Measurements from ENCODE around the gene MAP3K21. TPM values are rescaled to one million over a fixed set of nuclear protein-coding genes. Genes with fewer than 3 reads are reported as not detected.

The MAP3K21 gene
- total RNA-seq, 1 donor from 2014 or later: 0.25 TPM

DNA sequence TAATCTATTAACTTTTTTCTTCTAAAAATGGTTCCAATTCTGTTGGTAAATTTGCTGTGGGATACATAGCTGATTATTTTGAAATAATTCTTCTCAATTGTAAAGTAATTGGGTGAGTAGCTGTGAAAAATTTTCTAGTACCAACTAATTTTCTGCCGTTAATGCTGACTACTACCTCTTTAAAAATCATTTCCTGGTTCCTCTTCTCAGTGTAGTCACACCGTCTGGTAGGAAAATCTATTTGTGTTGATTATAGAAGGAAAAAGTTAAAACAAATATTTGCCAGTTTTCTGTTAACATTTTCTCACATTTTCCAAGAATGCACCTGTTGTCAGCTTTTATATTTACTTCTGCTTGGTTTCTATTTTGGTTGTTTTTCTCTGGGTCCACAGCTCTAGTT, 82.0 kb downstream of the MAP3K21 start:
- peaks cover 5% of the 10 kb centered on the region for H3K27me3 Mint-ChIP-seq (ENCODE audit: low read depth)
- TF ChIP-seq, protein P1, sequence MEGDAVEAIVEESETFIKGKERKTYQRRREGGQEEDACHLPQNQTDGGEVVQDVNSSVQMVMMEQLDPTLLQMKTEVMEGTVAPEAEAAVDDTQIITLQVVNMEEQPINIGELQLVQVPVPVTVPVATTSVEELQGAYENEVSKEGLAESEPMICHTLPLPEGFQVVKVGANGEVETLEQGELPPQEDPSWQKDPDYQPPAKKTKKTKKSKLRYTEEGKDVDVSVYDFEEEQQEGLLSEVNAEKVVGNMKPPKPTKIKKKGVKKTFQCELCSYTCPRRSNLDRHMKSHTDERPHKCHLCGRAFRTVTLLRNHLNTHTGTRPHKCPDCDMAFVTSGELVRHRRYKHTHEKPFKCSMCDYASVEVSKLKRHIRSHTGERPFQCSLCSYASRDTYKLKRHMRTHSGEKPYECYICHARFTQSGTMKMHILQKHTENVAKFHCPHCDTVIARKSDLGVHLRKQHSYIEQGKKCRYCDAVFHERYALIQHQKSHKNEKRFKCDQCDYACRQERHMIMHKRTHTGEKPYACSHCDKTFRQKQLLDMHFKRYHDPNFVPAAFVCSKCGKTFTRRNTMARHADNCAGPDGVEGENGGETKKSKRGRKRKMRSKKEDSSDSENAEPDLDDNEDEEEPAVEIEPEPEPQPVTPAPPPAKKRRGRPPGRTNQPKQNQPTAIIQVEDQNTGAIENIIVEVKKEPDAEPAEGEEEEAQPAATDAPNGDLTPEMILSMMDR (IDR thresholded peaks at IDR 0.05): no peak
- no peaks in the 10 kb centered on the region for H3K36me3 Mint-ChIP-seq (ENCODE audit: low read depth)
- H3K4me1 Mint-ChIP-seq (ENCODE audit: low read depth): no peaks in the 10 kb centered on the region
- H3K9me3 Mint-ChIP-seq (ENCODE audit: low read depth): peaks cover 10% of the 10 kb centered on the region
- H3K4me3 Mint-ChIP-seq (ENCODE audit: unreplicated experiment): no peak overlapping the region
- DNase-seq (ENCODE audit: low spot score): no peak
- no peak overlapping the region for H3K27ac Mint-ChIP-seq (ENCODE audit: unreplicated experiment)

DNA sequence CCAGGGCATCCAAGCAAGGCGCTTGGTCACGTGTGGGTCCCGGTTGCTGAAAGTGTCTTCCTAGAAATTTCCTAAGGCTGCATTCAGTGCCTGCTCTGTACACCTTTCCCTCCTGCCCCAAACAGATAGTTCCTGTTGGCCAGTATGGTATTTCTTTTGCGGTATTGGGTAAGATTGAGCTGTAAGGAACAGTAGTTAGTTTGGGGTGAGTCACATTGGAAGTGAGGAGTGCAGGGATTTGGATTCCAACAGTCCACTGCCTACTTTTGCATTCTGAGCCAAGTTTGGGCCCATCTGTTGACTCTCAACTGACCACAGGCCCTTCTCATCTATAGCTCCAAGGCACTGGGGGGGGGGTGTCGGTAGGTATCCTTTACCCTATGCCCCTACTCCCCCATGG, 83.4 kb downstream of the MAP3K21 start:
- H3K4me3 Mint-ChIP-seq (ENCODE audit: unreplicated experiment): no peak overlapping the region
- H3K9me3 Mint-ChIP-seq (ENCODE audit: low read depth): peaks cover 10% of the 10 kb centered on the region
- TF ChIP-seq, protein P1 (IDR thresholded peaks at IDR 0.05): no peak
- H3K4me1 Mint-ChIP-seq (ENCODE audit: low read depth): no peaks in the 10 kb centered on the region
- H3K27me3 Mint-ChIP-seq (ENCODE audit: low read depth): peaks cover 5% of the 10 kb centered on the region
- no peaks in the 10 kb centered on the region for H3K36me3 Mint-ChIP-seq (ENCODE audit: low read depth)
- no peak for DNase-seq (ENCODE audit: low spot score)
- H3K27ac Mint-ChIP-seq (ENCODE audit: unreplicated experiment): no peak overlapping the region

DNA sequence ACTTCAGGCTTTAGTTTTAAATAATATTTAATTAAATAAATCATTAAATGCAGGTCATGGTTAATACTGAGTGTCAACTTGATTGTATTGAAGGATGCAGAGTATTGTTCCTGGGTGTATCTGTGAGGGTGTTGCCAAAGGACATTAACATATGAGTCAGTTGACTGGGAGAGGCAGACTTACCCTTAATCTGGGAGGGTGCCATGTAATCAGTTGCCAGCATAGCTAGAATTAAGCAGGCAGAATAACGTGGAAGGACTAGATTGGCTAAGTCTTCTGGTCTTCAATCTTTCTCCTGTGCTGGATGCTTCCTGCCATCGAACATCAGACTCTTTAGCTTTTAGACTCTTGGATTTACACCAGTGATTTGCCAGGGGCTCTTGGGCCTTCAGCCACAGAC, 85.3 kb downstream of the MAP3K21 start:
- TF ChIP-seq, protein P1 (IDR thresholded peaks at IDR 0.05): no peak
- no peak overlapping the region for H3K4me3 Mint-ChIP-seq (ENCODE audit: unreplicated experiment)
- no peak for DNase-seq (ENCODE audit: low spot score)
- no peak overlapping the region for H3K27ac Mint-ChIP-seq (ENCODE audit: unreplicated experiment)
- no peaks in the 10 kb centered on the region for H3K4me1 Mint-ChIP-seq (ENCODE audit: low read depth)
- H3K27me3 Mint-ChIP-seq (ENCODE audit: low read depth): peaks cover 5% of the 10 kb centered on the region
- H3K36me3 Mint-ChIP-seq (ENCODE audit: low read depth): no peaks in the 10 kb centered on the region
- H3K9me3 Mint-ChIP-seq (ENCODE audit: low read depth): peaks cover 8% of the 10 kb centered on the region

DNA sequence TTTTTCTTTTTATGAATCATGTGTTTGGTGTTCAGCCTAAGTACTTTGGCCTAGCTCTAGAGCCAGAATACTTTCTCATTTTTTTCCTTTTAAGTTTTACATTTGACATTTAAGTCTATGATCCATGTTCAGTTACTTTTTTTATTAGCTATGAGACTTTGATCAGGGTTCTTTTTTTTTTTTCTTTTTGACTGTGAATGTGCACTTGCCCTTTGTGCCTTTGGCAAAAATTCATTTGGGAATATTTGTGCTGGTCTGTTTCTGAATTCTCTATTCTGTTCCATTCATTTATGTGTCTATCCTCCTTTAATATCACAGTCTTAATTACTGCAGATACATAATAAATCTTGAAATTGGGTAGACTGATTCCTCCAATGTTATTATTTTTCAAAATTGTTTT, 93.8 kb downstream of the MAP3K21 start:
- no peak for DNase-seq (ENCODE audit: low spot score)
- Mint-ChIP-seq H3K9me3 (ENCODE audit: low read depth) (no peaks in the 10 kb centered on the region), H3K27ac (ENCODE audit: unreplicated experiment) (no peak overlapping the region), H3K27me3 (ENCODE audit: low read depth) (peaks cover 23% of the 10 kb centered on the region), H3K4me3 (ENCODE audit: unreplicated experiment) (no peak overlapping the region), H3K4me1 (ENCODE audit: low read depth) (no peaks in the 10 kb centered on the region), H3K36me3 (ENCODE audit: low read depth) (no peaks in the 10 kb centered on the region)
- TF ChIP-seq, protein P1 (IDR thresholded peaks at IDR 0.05): no peak

DNA sequence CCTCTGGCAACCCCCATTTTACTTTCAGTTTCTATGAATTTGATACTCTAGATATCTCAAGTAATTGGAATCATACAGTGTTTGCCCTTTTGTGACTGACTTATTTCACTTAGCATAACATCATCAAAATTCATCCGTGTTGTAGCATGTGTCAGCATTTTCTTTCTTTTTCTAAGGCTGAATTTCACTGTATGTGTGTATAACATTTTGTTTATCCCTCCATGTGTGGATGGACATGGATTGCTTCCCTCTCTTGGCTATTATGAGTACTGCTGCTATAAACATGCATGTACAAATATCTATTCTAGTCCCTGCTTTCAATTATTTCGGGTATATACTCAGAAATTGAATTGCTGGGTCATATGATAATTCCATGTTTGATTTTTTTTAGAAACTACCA, 97.3 kb downstream of the MAP3K21 start:
- H3K27ac Mint-ChIP-seq (ENCODE audit: unreplicated experiment): no peak overlapping the region
- no peaks in the 10 kb centered on the region for H3K36me3 Mint-ChIP-seq (ENCODE audit: low read depth)
- peaks cover 39% of the 10 kb centered on the region for H3K27me3 Mint-ChIP-seq (ENCODE audit: low read depth)
- TF ChIP-seq, protein P1 (IDR thresholded peaks at IDR 0.05): peak; percentile 44
- no peaks in the 10 kb centered on the region for H3K9me3 Mint-ChIP-seq (ENCODE audit: low read depth)
- DNase-seq (ENCODE audit: low spot score): no peak
- no peaks in the 10 kb centered on the region for H3K4me1 Mint-ChIP-seq (ENCODE audit: low read depth)
- no peak overlapping the region for H3K4me3 Mint-ChIP-seq (ENCODE audit: unreplicated experiment)
